GM18526 (cell line): ENCODE data around the gene ANKRD37.

Experiments used
- POLR2A ChIP-seq: IDR thresholded peaks from 3 replicates; pipeline ENCODE4 v1.6.1; 2011; ENCODE audit not compliant: insufficient read length; ENCODE audit errors: extremely low read depth

ANKRD37 gene

GRCh38 chr4:185395956-185396723 is 501 bp upstream of the ANKRD37 start:
- TF ChIP-seq POLR2A = peak; percentile 60

GRCh38 chr4:185398618-185399017 is 2.0 kb downstream of the ANKRD37 start:
- no peak for TF ChIP-seq POLR2A

- no peak for TF ChIP-seq POLR2A
Observed at GRCh38 chr4:185399466-185399865, 2.8 kb downstream of the ANKRD37 start.

GRCh38 chr4:185404031-185404430 is 7.4 kb downstream of the ANKRD37 start:
- no peak for TF ChIP-seq POLR2A

- TF ChIP-seq POLR2A = no peak
Observed at GRCh38 chr4:185405296-185405999, 8.8 kb downstream of the ANKRD37 start.

GRCh38 chr4:185408432-185408831 is 11.8 kb downstream of the ANKRD37 start:
- no peak for TF ChIP-seq POLR2A

GRCh38 chr4:185411849-185412248 is 15.2 kb downstream of the ANKRD37 start:
- no peak for TF ChIP-seq POLR2A

GRCh38 chr4:185412412-185412811 is 15.8 kb downstream of the ANKRD37 start:
- TF ChIP-seq POLR2A = no peak

GRCh38 chr4:185416955-185417354 is 20.3 kb downstream of the ANKRD37 start:
- TF ChIP-seq POLR2A = no peak

GRCh38 chr4:185421366-185422124 is 24.9 kb downstream of the ANKRD37 start:
- TF ChIP-seq POLR2A = no peak

GRCh38 chr4:185424905-185425646 is 28.4 kb downstream of the ANKRD37 start:
- TF ChIP-seq POLR2A = no peak

- peak; percentile 57 for TF ChIP-seq POLR2A
Observed at GRCh38 chr4:185425647-185426352, 29.2 kb downstream of the ANKRD37 start, which contains the start of gene UFSP2. Gene UFSP2, minus strand, starts transcription at chr4:185425964. Its CDS starts 96 bp downstream, at chr4:185425868.

- TF ChIP-seq POLR2A = no peak
Observed at GRCh38 chr4:185426960-185427688, 30.5 kb downstream of the ANKRD37 start.

- TF ChIP-seq POLR2A = no peak
Observed at GRCh38 chr4:185429660-185430059, 33.0 kb downstream of the ANKRD37 start.
